H9 (cell line): ENCODE results near the gene TYW5. TPM values are rescaled to one million over a fixed set of nuclear protein-coding genes. Genes with fewer than 3 reads are reported as not detected.

Experiments used
- DNase-seq: peaks from one replicate; pipeline ENCODE4 v3.0.0-alpha.2; 2017
- H2AFZ ChIP-seq: one replicate; pipeline ENCODE4 v1.6.1; 2013; ENCODE audit warnings: mild to moderate bottlenecking, low read length, control low read depth, moderate library complexity
- H2AK5ac ChIP-seq: 2 replicates; pipeline ENCODE4 v1.6.1; 2013; ENCODE audit warnings: low read length, control low read depth, mixed read lengths; ENCODE audit not compliant: insufficient read length
- H2BK120ac ChIP-seq: one replicate; pipeline ENCODE4 v1.6.1; 2013; ENCODE audit warnings: low read depth, mild to moderate bottlenecking, low read length, control low read depth, inconsistent platforms; ENCODE audit not compliant: poor library complexity, severe bottlenecking
- H2BK12ac ChIP-seq: 2 replicates; pipeline ENCODE4 v1.6.1; 2013; ENCODE audit warnings: low read length, control low read depth, mixed read lengths, low read depth; ENCODE audit not compliant: insufficient read length
- H2BK15ac ChIP-seq: 2 replicates; pipeline ENCODE4 v1.6.1; 2013; ENCODE audit warnings: low read depth, low read length, control low read depth
- H2BK20ac ChIP-seq: one replicate; pipeline ENCODE4 v1.6.1; 2013; ENCODE audit warnings: low read depth, mild to moderate bottlenecking, low read length, control low read depth, inconsistent platforms; ENCODE audit not compliant: poor library complexity, severe bottlenecking
- H2BK5ac ChIP-seq: 2 replicates; pipeline ENCODE4 v1.6.1; 2013; ENCODE audit warnings: low read length, control low read depth, mixed read lengths; ENCODE audit not compliant: insufficient read length
- H3K14ac ChIP-seq: 2 replicates; pipeline ENCODE4 v1.6.1; 2013; ENCODE audit warnings: low read length, control low read depth; ENCODE audit not compliant: insufficient read depth
- H3K18ac ChIP-seq: 2 replicates; pipeline ENCODE4 v1.6.1; 2013; ENCODE audit warnings: low read depth, mild to moderate bottlenecking, mixed read lengths, low read length, control low read depth; ENCODE audit not compliant: insufficient read length
- H3K23ac ChIP-seq: 2 replicates; pipeline ENCODE4 v1.6.1; 2013; ENCODE audit warnings: low read length, control low read depth, mixed read lengths, low read depth; ENCODE audit not compliant: insufficient read length
- H3K23me2 ChIP-seq: 2 replicates; pipeline ENCODE4 v1.6.1; 2013; ENCODE audit warnings: low read depth, mild to moderate bottlenecking, mixed read lengths, low read length, control low read depth; ENCODE audit not compliant: insufficient read length, poor library complexity, severe bottlenecking
- H3K27ac ChIP-seq: 2 replicates; pipeline ENCODE4 v1.5.1; 2013; ENCODE audit warnings: low read length, control low read depth, mixed read lengths, low read depth; ENCODE audit not compliant: insufficient read length
- H3K27me3 ChIP-seq: 2 replicates; pipeline ENCODE4 v1.6.1; 2013; ENCODE audit warnings: low read length, control low read depth, inconsistent platforms; ENCODE audit not compliant: insufficient read depth
- H3K4ac ChIP-seq: 2 replicates; pipeline ENCODE4 v1.6.1; 2013; ENCODE audit warnings: low read depth, mild to moderate bottlenecking, control low read depth, inconsistent platforms, low read length, moderate library complexity
- H3K4me1 ChIP-seq: 2 replicates; pipeline ENCODE4 v1.6.1; 2013; ENCODE audit warnings: low read length, control low read depth, inconsistent platforms; ENCODE audit not compliant: insufficient read depth
- H3K4me2 ChIP-seq: 2 replicates; pipeline ENCODE4 v1.6.1; 2013; ENCODE audit warnings: low read length, control low read depth, mixed read lengths; ENCODE audit not compliant: insufficient read length, insufficient read depth
- H3K56ac ChIP-seq: 2 replicates; pipeline ENCODE4 v1.6.1; 2013; ENCODE audit warnings: low read depth, mild to moderate bottlenecking, mixed read lengths, low read length, control low read depth; ENCODE audit not compliant: insufficient read length
- H3K79me1 ChIP-seq: 2 replicates; pipeline ENCODE4 v1.6.1; 2013; ENCODE audit warnings: low read depth, mild to moderate bottlenecking, moderate library complexity, low read length, control low read depth, inconsistent platforms; ENCODE audit not compliant: insufficient read depth, poor library complexity, severe bottlenecking
- H3K79me2 ChIP-seq: 2 replicates; pipeline ENCODE4 v1.6.1; 2013; ENCODE audit warnings: low read length, control low read depth, inconsistent platforms; ENCODE audit not compliant: insufficient read depth
- H3K9ac ChIP-seq: 2 replicates; pipeline ENCODE4 v1.6.1; 2013; ENCODE audit warnings: low read length, control low read depth, mixed read lengths; ENCODE audit not compliant: insufficient read length; ENCODE audit errors: extremely low read depth
- H3K9me3 ChIP-seq: one replicate; pipeline ENCODE4 v1.6.1; 2013; ENCODE audit warnings: low read depth, low read length, inconsistent platforms; ENCODE audit not compliant: control insufficient read depth
- H3T11ph ChIP-seq: one replicate; pipeline ENCODE4 v1.6.1; 2013; ENCODE audit warnings: mild to moderate bottlenecking, low read length, control low read depth, inconsistent platforms
- H4K20me1 ChIP-seq: one replicate; pipeline ENCODE4 v1.6.1; 2013; ENCODE audit not compliant: control insufficient read depth, insufficient read length, insufficient read depth
- H4K5ac ChIP-seq: 2 replicates; pipeline ENCODE4 v1.6.1; 2013; ENCODE audit warnings: low read depth, mild to moderate bottlenecking, mixed read lengths, low read length, control low read depth; ENCODE audit not compliant: insufficient read length
- H4K8ac ChIP-seq: replicated peaks from 2 replicates; pipeline ENCODE4 v1.6.1; 2013; ENCODE audit warnings: low read length, control low read depth, mixed read lengths, low read depth; ENCODE audit not compliant: insufficient read length
- H4K91ac ChIP-seq: 2 replicates; pipeline ENCODE4 v1.6.1; 2013; ENCODE audit warnings: low read depth, mild to moderate bottlenecking, moderate library complexity, mixed read lengths, low read length, control low read depth; ENCODE audit not compliant: insufficient read length
- H3K27ac Mint-ChIP-seq, 3 experiments: 2 replicates in 2 of 3; 3 replicates in 1 of 3; pipeline ENCODE4 v1.8.0; 2020 to 2021; ENCODE audit warnings: mixed read lengths in 3 of 3, mild to moderate bottlenecking in 1 of 3, moderate library complexity in 1 of 3
- H3K27me3 Mint-ChIP-seq: 2 replicates; pipeline ENCODE4 v1.8.0; 2021; ENCODE audit warnings: low read depth, mild to moderate bottlenecking, moderate library complexity, mixed read lengths
- H3K36me3 Mint-ChIP-seq, 3 experiments: 2 replicates in 2 of 3; 3 replicates in 1 of 3; pipeline ENCODE4 v1.8.0; 2020 to 2021; ENCODE audit warnings: low read depth in 3 of 3, mixed read lengths in 3 of 3; ENCODE audit not compliant: insufficient read depth in 1 of 3
- H3K4me1 Mint-ChIP-seq, 2 experiments: 2 replicates each; pipeline ENCODE4 v1.8.0; 2020; ENCODE audit warnings: mixed read lengths in 2 of 2
- H3K4me3 Mint-ChIP-seq, 2 experiments: 2 replicates in 1 of 2; 3 replicates in 1 of 2; pipeline ENCODE4 v1.8.0; 2020 to 2021; ENCODE audit warnings: mild to moderate bottlenecking in 2 of 2, mixed read lengths in 2 of 2, moderate library complexity in 1 of 2
- H3K9me3 Mint-ChIP-seq, 2 experiments: 2 replicates in 1 of 2; 3 replicates in 1 of 2; pipeline ENCODE4 v1.8.0; 2020; ENCODE audit warnings: mild to moderate bottlenecking in 2 of 2, mixed read lengths in 2 of 2, moderate library complexity in 1 of 2
- CTCF ChIP-seq: fragments of 200-600 bp; sonication (generic); conservative IDR thresholded peaks from 3 replicates; pipeline ENCODE4 v1.8.0; 2021; ENCODE audit warnings: antibody characterized with exemption, mild to moderate bottlenecking
- WGBS: extraction: QIAGEN DNeasy Blood & Tissue Kit; methylation state at CpG from one replicate; pipeline ENCODE4 v1.1.7; 2013; ENCODE audit warnings: missing lambda C conversion rate, low lambda C conversion rate, mixed read lengths; ENCODE audit not compliant: insufficient read length; ENCODE audit errors: extremely low coverage; 5-methylcytosine and 5-hydroxymethylcytosine counted together
- total RNA-seq: library from RNA; stranded (reverse); gene quantifications from 2 replicates; pipeline ENCODE4 v1.2.1, GENCODE V29; 2021

TYW5 gene
- total RNA-seq, 1 experiment from 2014 or later: 17.7 TPM

DNA sequence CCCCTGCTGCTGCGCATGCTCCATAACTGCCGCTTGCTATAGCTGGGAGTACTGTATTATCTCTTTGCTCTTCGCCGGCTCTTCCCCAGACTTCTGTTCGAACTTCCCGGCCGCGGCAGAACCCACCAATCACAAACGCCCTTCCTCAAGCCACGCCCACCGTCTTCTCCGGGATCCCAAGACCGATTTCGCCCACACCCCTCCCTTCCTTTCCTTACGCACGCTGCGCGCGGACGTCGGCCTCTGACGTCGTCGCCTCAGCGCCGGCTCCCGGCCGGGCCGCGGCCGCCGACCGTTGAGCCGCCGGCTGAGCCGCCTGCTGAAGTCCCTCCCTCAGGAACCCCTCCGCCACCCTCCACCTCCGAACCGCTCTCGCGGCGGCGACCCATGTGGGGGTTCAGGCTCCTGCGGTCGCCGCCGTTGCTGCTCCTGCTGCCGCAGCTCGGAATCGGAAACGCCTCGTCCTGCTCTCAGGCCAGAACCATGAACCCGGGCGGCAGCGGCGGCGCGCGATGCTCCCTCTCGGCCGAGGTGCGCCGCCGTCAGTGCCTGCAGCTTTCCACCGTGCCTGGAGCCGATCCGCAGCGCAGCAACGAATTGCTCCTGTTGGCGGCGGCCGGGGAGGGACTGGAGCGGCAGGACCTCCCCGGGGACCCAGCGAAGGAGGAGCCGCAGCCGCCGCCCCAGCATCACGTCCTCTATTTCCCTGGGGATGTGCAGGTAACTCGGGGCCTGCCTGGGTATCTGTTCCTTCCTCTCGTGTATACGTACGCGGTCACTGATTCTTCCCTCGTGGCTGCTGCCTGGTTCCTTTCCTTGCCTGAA, 44.0 kb downstream of the TYW5 start, which contains the start of gene C2orf69:
Gene C2orf69, plus strand, starts transcription at position 242 of the 825 bp plus-strand sequence. Its CDS starts 146 bp downstream, at position 388.
- Mint-ChIP-seq H3K27ac (peak within 1 kb of the TSS; percentile 98 to 99 (median 98)), H3K4me1 (peaks cover 17 to 27% of the 10 kb centered on the region in 2 experiments), H3K9me3 (peaks cover 11 to 12% of the 10 kb centered on the region in 2 experiments), H3K36me3 (peaks cover 25 to 32% (median 28%) of the 10 kb centered on the region in 3 experiments), H3K27me3 (no peaks in the 10 kb centered on the region; the same call in 1 of the 2 replicates), H3K4me3 (peak within 1 kb of the TSS; percentile 97 to 98)
- H2BK15ac ChIP-seq: peak within 1 kb of the TSS; percentile 40; the same call in 1 of the 2 replicates
- H3K9ac ChIP-seq: peak within 1 kb of the TSS; percentile 83
- H3K23ac ChIP-seq: no peak within 1 kb of the TSS
- peak within 1 kb of the TSS; percentile 73 for H3K27ac ChIP-seq
- H2BK20ac ChIP-seq: no peak within 1 kb of the TSS
- no peak for TF ChIP-seq CTCF
- peaks cover 10% of the 10 kb centered on the region for H3K23me2 ChIP-seq
- H3K27me3 ChIP-seq: no peaks in the 10 kb centered on the region
- no peak within 1 kb of the TSS for H4K8ac ChIP-seq
- peak; percentile 99 for DNase-seq
- peak within 1 kb of the TSS; percentile 95 for H3K14ac ChIP-seq
- H4K91ac ChIP-seq: no peak within 1 kb of the TSS
- peaks cover 3% of the 10 kb centered on the region for H3K79me1 ChIP-seq
- WGBS: no CpG with 5 or more reads among the region's 85 CpGs
- H2AK5ac ChIP-seq: no peak within 1 kb of the TSS
- peak within 1 kb of the TSS; percentile 78 for H2BK12ac ChIP-seq
- peak within 1 kb of the TSS; percentile 50 for H2AFZ ChIP-seq
- no peak within 1 kb of the TSS; the same call in 1 of the 2 replicates for H3K4ac ChIP-seq
- peaks cover 28% of the 10 kb centered on the region; the same call in 1 of the 2 replicates for H3K79me2 ChIP-seq
- H2BK5ac ChIP-seq: no peak within 1 kb of the TSS
- H3K4me2 ChIP-seq: peak within 1 kb of the TSS; percentile 76
- no peaks in the 10 kb centered on the region; the same call in 1 of the 2 replicates for H3K4me1 ChIP-seq
- peak within 1 kb of the TSS; percentile 1 for H3T11ph ChIP-seq
- H3K56ac ChIP-seq: no peak within 1 kb of the TSS
- no peaks in the 10 kb centered on the region for H4K20me1 ChIP-seq
- no peak within 1 kb of the TSS for H4K5ac ChIP-seq
- peak within 1 kb of the TSS; percentile 94 for H3K18ac ChIP-seq
- H2BK120ac ChIP-seq: no peak within 1 kb of the TSS
- peaks cover 7% of the 10 kb centered on the region for H3K9me3 ChIP-seq
